ENCODE data around the gene NUDT5.

DNA sequence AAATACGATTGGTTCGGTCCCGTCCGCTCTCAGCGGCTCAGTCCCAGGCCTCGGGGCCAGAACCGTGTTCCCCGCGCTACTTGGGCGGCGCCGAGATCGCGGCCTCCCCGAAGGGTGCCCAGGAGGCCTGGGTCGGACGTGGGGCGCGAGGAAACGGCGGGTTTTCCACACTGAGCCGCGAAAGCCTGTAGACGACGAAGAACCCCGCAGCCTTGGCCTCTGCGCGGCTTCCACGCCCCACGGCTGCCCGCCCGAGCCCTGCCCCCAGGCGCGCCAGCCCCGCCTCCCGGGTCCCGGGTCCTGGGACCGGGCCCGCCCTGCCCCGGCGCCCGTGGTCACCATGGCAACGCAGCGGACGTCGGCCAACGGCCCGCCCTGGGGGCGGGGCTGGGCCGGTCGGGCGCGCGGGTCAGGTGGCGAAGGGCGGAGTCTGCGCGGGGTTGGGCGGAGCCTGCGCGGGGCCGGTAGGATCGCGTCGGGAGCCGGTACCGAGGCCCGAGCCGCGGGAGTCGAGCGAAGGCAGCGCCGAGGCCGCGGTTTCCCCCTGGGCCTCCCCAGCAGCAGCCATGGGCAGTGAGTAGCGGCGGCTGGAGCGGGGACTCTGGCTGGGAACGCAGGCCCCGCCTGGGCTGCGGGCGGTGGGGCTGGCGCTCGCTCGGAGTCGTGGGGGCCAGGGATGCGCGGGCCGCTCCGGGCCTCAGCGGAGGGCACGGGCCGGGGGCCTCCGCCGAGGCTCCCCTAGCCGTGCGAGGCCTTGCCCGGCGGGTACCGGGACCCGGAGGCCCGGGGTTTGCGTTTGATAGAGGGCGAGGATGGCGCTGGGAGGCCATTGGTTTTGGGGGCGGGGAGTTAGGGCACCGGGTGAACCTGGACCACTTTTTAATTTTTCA lies 66.2 kb downstream of the NUDT5 start, which contains the start of gene SEC61A2:
- TF ChIP-seq CTCF (IDR thresholded peaks at IDR 0.05) (no peak), EZH2 (IDR thresholded peaks at IDR 0.05; ENCODE audit: borderline replicate concordance, insufficient read depth, low read depth, low read length, poor library complexity, severe bottlenecking) (no peak)
